Uterus (tissue), 2 donors: ENCODE data around the gene GPD1L.
"Not testable (repeated sequence)": the region's sequence is repeated elsewhere in the genome, so short reads cannot be mapped to it uniquely, and the experiment has no call there.

Experiments
- POLR2A ChIP-seq, 2 donors: fragments of 450-650 bp; IDR thresholded peaks; one replicate each; pipeline ENCODE4 v1.6.1; 2016; ENCODE audit warnings: antibody characterized with exemption in 2 of 2, mild to moderate bottlenecking in 1 of 2, moderate library complexity in 1 of 2
- TF ChIP-seq, protein P1 (sequence below), 4 experiments: fragments of 200-600 bp in 2 of 4; fragments of 450-650 bp in 2 of 4; sonication (generic) in 2 of 4; IDR thresholded peaks; one replicate each; pipeline ENCODE4 v1.5.1; 2016 to 2019; ENCODE audit warnings: antibody characterized with exemption in 4 of 4, mild to moderate bottlenecking in 2 of 4, moderate library complexity in 1 of 4

DNA sequence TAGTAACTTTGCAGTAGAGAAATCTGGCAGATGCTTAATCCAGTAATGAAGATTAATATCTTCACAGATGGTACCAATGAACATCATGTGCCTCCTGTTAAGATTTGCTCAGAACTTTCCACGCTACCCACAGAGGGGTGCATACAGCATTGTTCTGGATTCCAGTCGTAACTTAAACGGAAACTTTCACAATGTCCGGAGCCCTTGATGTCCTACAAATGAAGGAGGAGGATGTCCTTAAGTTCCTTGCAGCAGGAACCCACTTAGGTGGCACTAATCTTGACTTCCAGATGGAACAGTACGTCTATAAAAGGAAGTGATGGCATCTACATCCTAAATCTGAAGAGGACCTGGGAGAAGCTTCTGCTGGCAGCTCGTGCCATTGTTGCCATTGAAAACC, 84.1 kb downstream of the GPD1L start:
- not testable (repeated sequence) for TF ChIP-seq POLR2A (IDR thresholded peaks at IDR 0.05)
- TF ChIP-seq, protein P1, sequence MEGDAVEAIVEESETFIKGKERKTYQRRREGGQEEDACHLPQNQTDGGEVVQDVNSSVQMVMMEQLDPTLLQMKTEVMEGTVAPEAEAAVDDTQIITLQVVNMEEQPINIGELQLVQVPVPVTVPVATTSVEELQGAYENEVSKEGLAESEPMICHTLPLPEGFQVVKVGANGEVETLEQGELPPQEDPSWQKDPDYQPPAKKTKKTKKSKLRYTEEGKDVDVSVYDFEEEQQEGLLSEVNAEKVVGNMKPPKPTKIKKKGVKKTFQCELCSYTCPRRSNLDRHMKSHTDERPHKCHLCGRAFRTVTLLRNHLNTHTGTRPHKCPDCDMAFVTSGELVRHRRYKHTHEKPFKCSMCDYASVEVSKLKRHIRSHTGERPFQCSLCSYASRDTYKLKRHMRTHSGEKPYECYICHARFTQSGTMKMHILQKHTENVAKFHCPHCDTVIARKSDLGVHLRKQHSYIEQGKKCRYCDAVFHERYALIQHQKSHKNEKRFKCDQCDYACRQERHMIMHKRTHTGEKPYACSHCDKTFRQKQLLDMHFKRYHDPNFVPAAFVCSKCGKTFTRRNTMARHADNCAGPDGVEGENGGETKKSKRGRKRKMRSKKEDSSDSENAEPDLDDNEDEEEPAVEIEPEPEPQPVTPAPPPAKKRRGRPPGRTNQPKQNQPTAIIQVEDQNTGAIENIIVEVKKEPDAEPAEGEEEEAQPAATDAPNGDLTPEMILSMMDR (IDR thresholded peaks at IDR 0.05): not testable (repeated sequence)
